Measurements from ENCODE around the gene SEPHS2.
"Not testable (repeated sequence)": the region's sequence is repeated elsewhere in the genome, so short reads cannot be mapped to it uniquely, and the experiment has no call there.

Gene SEPHS2

GRCh38 chr16:30464078-30464477 is 18.4 kb upstream of the SEPHS2 start:
- Histone ChIP-seq H3K4me3 (ENCODE audit: low read length) (no peak overlapping the region), H3K4me1 (ENCODE audit: control insufficient read depth, insufficient read depth, low read length) (no peaks in the 10 kb centered on the region), H3K9me3 (ENCODE audit: control insufficient read depth, insufficient read depth, low read length) (no peaks in the 10 kb centered on the region), H3K27me3 (ENCODE audit: control insufficient read depth, insufficient read depth, low read length) (no peaks in the 10 kb centered on the region), H3K36me3 (ENCODE audit: control insufficient read depth, insufficient read depth, low read length) (no peaks in the 10 kb centered on the region), H3K27ac (ENCODE audit: low read length) (no peak overlapping the region)
- WGBS (ENCODE audit: insufficient coverage, insufficient read length), result no CpG with 5 or more reads among the region's 7 CpGs
- DNase-seq (ENCODE audit: low read depth, low spot score), result no peak

DNA sequence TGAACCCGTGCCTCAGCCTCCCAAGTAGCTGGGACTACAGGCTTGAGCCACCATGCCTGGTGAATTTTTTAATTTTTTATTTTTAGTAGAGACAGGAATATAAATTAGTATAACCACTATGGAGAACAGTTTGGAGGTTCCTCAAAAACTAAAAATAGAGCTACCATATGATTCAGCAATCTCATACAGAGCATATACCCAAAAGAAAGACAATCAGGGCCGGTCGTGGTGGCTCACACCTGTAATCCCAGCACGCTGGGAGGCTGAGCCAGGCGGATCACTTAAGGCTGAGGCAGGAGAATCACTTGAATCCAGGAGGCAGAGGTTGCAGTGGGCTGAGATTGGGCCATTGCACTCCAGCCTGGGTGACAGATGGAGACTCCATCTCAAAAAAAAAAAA is 15.8 kb upstream of the SEPHS2 start:
- not testable (repeated sequence) for H3K9me3 ChIP-seq (ENCODE audit: control insufficient read depth, insufficient read depth, low read length); H3K27ac ChIP-seq (ENCODE audit: low read length); H3K36me3 ChIP-seq (ENCODE audit: control insufficient read depth, insufficient read depth, low read length); H3K4me3 ChIP-seq (ENCODE audit: low read length); H3K27me3 ChIP-seq (ENCODE audit: control insufficient read depth, insufficient read depth, low read length); DNase-seq (ENCODE audit: low read depth, low spot score); H3K4me1 ChIP-seq (ENCODE audit: control insufficient read depth, insufficient read depth, low read length)
- WGBS (ENCODE audit: insufficient coverage, insufficient read length), result no CpG with 5 or more reads among the region's 5 CpGs

GRCh38 chr16:30459456-30459855 is 13.8 kb upstream of the SEPHS2 start:
- DNase-seq (ENCODE audit: low read depth, low spot score), result no peak
- Histone ChIP-seq H3K9me3 (ENCODE audit: control insufficient read depth, insufficient read depth, low read length) (no peaks in the 10 kb centered on the region), H3K4me3 (ENCODE audit: low read length) (no peak overlapping the region), H3K27ac (ENCODE audit: low read length) (no peak overlapping the region), H3K4me1 (ENCODE audit: control insufficient read depth, insufficient read depth, low read length) (no peaks in the 10 kb centered on the region), H3K36me3 (ENCODE audit: control insufficient read depth, insufficient read depth, low read length) (no peaks in the 10 kb centered on the region), H3K27me3 (ENCODE audit: control insufficient read depth, insufficient read depth, low read length) (no peaks in the 10 kb centered on the region)
- WGBS (ENCODE audit: insufficient coverage, insufficient read length), result no CpG with 5 or more reads among the region's 11 CpGs

DNA sequence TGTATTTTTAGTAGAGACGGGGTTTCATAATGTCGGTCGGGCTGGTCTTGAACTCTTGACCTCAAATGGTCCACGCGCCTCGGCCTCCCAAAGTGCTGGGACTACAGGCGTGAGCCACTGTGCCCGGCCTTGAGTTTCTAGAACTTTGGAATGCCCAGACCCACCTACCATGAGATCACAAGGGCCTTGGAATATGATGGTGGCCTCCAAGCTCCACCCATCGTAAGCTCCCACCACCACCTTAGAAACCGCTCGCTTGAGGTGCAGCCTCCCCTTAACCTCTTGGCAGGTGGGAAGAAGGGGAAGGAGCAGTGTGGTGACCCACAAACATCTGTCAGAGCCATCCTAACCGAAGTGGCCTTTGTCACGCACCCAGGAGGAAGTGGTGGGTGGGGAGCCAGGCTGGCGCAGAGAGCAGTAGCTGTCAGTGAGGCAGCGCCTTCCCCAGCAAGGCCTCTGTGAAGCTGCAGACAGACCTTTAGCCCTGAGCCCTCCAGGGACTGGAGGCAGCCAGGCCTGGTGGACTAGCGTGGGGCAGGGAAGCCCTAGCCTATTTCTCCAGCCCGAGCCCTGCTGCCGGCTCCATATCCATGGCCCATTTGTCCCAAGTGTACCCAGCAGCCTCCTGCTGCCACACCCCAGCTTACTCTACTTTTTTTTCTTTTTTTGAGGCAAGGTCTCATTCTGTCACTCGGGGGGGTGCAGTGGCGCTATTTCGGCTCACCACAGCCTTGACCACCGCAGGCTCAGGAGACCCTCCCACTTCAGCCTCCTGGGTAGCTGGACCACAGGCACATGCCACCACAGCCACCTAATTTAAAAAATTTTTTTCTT is 13.1 kb upstream of the SEPHS2 start:
- Histone ChIP-seq H3K4me1 (ENCODE audit: control insufficient read depth, insufficient read depth, low read length) (no peaks in the 10 kb centered on the region), H3K27me3 (ENCODE audit: control insufficient read depth, insufficient read depth, low read length) (no peaks in the 10 kb centered on the region), H3K9me3 (ENCODE audit: control insufficient read depth, insufficient read depth, low read length) (no peaks in the 10 kb centered on the region), H3K4me3 (ENCODE audit: low read length) (no peak overlapping the region), H3K36me3 (ENCODE audit: control insufficient read depth, insufficient read depth, low read length) (no peaks in the 10 kb centered on the region), H3K27ac (ENCODE audit: low read length) (no peak overlapping the region)
- WGBS (ENCODE audit: insufficient coverage, insufficient read length), result no CpG with 5 or more reads among the region's 22 CpGs
- DNase-seq (ENCODE audit: low read depth, low spot score), result no peak

DNA sequence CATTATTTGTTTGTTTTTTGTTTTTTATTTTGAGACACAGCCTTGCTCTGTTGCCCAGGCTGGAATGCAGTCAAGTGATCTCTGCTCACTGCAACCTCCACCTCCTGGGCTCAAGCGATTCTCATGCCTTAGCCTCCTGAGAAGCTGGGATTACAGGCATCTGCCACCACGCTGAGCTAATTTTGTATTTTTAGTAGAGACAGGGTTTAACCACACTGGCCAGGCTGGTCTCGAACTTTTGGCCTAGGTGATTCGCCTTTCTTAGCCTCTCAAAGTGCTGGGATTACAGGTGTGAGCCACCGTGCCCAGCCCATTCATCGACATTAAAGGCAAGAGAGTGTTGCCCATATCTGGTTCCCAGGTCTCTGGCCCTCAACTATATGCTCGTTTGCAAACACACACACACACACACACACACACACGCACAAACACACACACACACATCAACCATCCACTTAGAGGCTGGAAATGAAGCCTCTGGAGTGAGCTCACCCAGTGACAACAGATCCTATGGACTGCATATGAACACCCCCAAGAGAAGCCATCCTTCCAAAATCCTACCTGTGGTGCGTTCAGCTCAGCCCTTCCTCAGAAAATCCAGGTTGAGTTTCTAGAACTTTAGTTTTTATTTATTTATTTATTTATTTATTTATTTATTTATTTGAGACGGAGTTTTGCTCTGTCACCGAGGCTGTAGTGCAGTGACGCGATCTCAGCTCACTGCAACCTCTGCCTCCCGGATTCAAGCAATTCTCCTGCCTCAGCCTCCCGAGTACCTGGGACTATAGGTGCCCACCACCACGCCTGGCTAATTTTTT is 12.3 kb upstream of the SEPHS2 start:
- no peaks in the 10 kb centered on the region for H3K36me3 ChIP-seq (ENCODE audit: control insufficient read depth, insufficient read depth, low read length)
- no peaks in the 10 kb centered on the region for H3K27me3 ChIP-seq (ENCODE audit: control insufficient read depth, insufficient read depth, low read length)
- H3K27ac ChIP-seq (ENCODE audit: low read length), result no peak overlapping the region
- H3K9me3 ChIP-seq (ENCODE audit: control insufficient read depth, insufficient read depth, low read length), result no peaks in the 10 kb centered on the region
- no peak for DNase-seq (ENCODE audit: low read depth, low spot score)
- no peak overlapping the region for H3K4me3 ChIP-seq (ENCODE audit: low read length)
- H3K4me1 ChIP-seq (ENCODE audit: control insufficient read depth, insufficient read depth, low read length), result no peaks in the 10 kb centered on the region
- no CpG with 5 or more reads among the region's 16 CpGs for WGBS (ENCODE audit: insufficient coverage, insufficient read length)

DNA sequence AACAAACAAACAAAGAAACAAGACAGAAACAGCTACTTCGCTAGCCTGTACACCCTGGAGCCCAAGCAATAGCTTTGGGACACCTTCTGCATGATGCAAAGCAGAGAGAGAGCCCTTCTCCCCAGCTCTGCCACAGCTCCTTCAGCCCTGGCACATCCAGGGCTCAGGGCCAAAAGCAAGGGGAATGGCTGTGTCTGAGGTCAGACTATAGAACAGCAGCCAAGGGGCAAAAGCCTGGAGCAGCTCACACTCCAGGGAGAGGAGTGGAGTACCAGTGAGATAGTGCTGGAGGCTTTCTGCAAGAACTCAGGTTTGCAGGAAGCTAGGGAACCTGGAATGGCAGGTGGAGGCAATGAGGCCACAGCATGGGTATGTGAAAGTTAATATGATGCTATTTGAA is 11.6 kb upstream of the SEPHS2 start:
- no peaks in the 10 kb centered on the region for H3K9me3 ChIP-seq (ENCODE audit: control insufficient read depth, insufficient read depth, low read length)
- no peaks in the 10 kb centered on the region for H3K27me3 ChIP-seq (ENCODE audit: control insufficient read depth, insufficient read depth, low read length)
- no peak overlapping the region for H3K27ac ChIP-seq (ENCODE audit: low read length)
- DNase-seq (ENCODE audit: low read depth, low spot score), result no peak
- WGBS (ENCODE audit: insufficient coverage, insufficient read length), result no CpG with 5 or more reads among the region's 1 CpG
- H3K4me1 ChIP-seq (ENCODE audit: control insufficient read depth, insufficient read depth, low read length), result no peaks in the 10 kb centered on the region
- H3K4me3 ChIP-seq (ENCODE audit: low read length), result no peak overlapping the region
- no peaks in the 10 kb centered on the region for H3K36me3 ChIP-seq (ENCODE audit: control insufficient read depth, insufficient read depth, low read length)

- Histone ChIP-seq H3K4me3 (ENCODE audit: low read length) (no peak overlapping the region), H3K27ac (ENCODE audit: low read length) (no peak overlapping the region), H3K4me1 (ENCODE audit: control insufficient read depth, insufficient read depth, low read length) (no peaks in the 10 kb centered on the region), H3K27me3 (ENCODE audit: control insufficient read depth, insufficient read depth, low read length) (no peaks in the 10 kb centered on the region), H3K9me3 (ENCODE audit: control insufficient read depth, insufficient read depth, low read length) (no peaks in the 10 kb centered on the region), H3K36me3 (ENCODE audit: control insufficient read depth, insufficient read depth, low read length) (no peaks in the 10 kb centered on the region)
- DNase-seq (ENCODE audit: low read depth, low spot score), result no peak
- no CpG with 5 or more reads among the region's 1 CpG for WGBS (ENCODE audit: insufficient coverage, insufficient read length)
These were observed 10.6 kb upstream of the SEPHS2 start for GRCh38 chr16:30456302-30456701.

DNA sequence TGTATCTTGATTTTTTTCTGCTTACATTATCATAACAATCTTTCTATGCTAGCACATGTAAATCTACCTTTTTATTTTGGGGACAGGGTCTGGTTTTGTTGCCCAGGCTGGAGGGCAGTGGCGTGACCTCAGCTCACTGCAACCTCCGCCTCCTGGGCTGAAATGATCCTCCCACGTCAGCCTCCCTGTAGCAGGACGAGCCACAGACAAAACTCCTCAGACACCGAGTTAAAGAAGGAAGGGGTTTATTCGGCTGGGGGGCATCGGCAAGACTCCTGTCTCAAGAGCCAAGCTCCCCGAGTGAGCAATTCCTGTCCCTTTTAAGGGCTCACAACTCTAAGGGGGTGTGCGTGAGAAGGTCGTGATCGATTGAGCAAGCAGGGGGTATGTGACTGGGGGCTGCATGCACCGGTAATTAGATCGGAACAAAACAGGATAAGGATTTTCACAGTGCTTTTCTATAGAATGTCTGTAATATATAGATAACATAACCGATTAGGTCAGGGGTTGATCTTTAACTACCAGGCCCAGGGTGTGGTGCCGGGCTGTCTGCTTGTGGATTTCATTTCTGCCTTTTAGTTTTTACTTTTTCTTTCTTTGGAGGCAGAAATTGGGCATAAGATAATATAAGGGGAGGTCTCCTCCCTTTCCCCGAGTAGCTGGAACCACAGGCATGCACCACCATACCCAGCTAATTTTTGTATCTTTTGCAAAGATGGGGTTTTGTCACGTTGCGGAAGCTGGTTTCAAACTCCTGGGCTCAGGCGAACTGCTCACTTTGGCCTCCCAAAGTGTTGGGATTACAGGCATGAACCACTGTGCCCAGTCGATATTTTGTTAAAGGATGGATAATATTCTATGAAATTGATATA is 7.3 kb upstream of the SEPHS2 start:
- H3K4me3 ChIP-seq (ENCODE audit: low read length); H3K4me1 ChIP-seq (ENCODE audit: control insufficient read depth, insufficient read depth, low read length); H3K9me3 ChIP-seq (ENCODE audit: control insufficient read depth, insufficient read depth, low read length); DNase-seq (ENCODE audit: low read depth, low spot score); H3K36me3 ChIP-seq (ENCODE audit: control insufficient read depth, insufficient read depth, low read length); H3K27ac ChIP-seq (ENCODE audit: low read length); H3K27me3 ChIP-seq (ENCODE audit: control insufficient read depth, insufficient read depth, low read length): not testable (repeated sequence)
- no CpG with 5 or more reads among the region's 20 CpGs for WGBS (ENCODE audit: insufficient coverage, insufficient read length)

GRCh38 chr16:30449116-30449435 is 3.4 kb upstream of the SEPHS2 start:
- Histone ChIP-seq H3K9me3 (ENCODE audit: control insufficient read depth, insufficient read depth, low read length) (no peaks in the 10 kb centered on the region), H3K4me3 (ENCODE audit: low read length) (no peak overlapping the region), H3K27ac (ENCODE audit: low read length) (no peak overlapping the region), H3K4me1 (ENCODE audit: control insufficient read depth, insufficient read depth, low read length) (no peaks in the 10 kb centered on the region; the same call in 1 of the 2 replicates), H3K36me3 (ENCODE audit: control insufficient read depth, insufficient read depth, low read length) (no peaks in the 10 kb centered on the region), H3K27me3 (ENCODE audit: control insufficient read depth, insufficient read depth, low read length) (no peaks in the 10 kb centered on the region)
- DNase-seq (ENCODE audit: low read depth, low spot score), result no peak
- no CpG with 5 or more reads among the region's 3 CpGs for WGBS (ENCODE audit: insufficient coverage, insufficient read length)

DNA sequence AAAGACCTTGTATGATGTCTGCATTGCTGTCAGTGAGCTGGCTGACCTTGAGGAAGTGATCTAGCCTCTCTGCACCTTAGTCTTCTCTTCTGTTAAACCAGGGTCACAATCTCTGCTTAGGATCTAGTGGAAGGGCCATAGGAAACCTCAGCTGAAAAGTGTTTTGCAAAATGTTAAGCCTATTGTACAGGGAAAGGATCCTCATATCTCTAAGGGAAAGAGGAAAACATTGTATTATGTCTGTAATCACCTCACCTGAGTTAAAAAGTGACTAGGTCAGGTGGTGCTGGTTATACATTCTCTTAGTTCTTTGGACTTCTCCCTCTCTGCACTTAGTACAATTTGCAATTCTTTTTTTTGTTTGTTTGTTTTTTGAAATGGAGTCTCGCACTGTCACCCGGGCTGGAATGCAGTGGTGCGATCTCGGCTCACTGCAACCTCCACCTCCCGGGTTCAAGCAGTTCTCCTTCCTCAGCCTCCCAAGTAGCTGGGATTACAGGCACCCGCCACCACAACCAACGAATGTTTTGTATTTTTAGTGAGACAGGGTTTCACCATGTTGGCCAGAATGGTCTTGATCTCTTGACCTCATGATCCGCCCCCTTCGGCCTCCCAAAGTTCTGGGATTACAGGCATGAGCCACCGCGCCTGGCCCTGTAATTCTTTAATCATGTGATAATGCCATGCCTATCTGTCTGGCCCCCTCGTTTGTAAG is 2.0 kb upstream of the SEPHS2 start:
- no peak for DNase-seq (ENCODE audit: low read depth, low spot score)

More for the DNA sequence above, 2.0 kb upstream of the SEPHS2 start:
- no peak overlapping the region for H3K27ac ChIP-seq (ENCODE audit: low read length)
- H3K27me3 ChIP-seq (ENCODE audit: control insufficient read depth, insufficient read depth, low read length), result no peaks in the 10 kb centered on the region
- no peaks in the 10 kb centered on the region for H3K9me3 ChIP-seq (ENCODE audit: control insufficient read depth, insufficient read depth, low read length)
- no peaks in the 10 kb centered on the region; the same call in 1 of the 2 replicates for H3K4me1 ChIP-seq (ENCODE audit: control insufficient read depth, insufficient read depth, low read length)
- no peaks in the 10 kb centered on the region for H3K36me3 ChIP-seq (ENCODE audit: control insufficient read depth, insufficient read depth, low read length)
- WGBS (ENCODE audit: insufficient coverage, insufficient read length), result no CpG with 5 or more reads among the region's 12 CpGs
- H3K4me3 ChIP-seq (ENCODE audit: low read length), result no peak overlapping the region

Measured in iPS DF 6.9 (cell line).